Measurements from ENCODE around the gene SCRG1.

- no peak for TF ChIP-seq CTCF (IDR thresholded peaks at IDR 0.05)
- no peak for TF ChIP-seq POLR2A (IDR thresholded peaks at IDR 0.05)
These were observed 36.2 kb downstream of the SCRG1 start for GRCh38 chr4:173362666-173363065.

Data from adrenal gland (tissue), 5 donors.